M059J (cell line): ENCODE results near the gene H6PD. TPM values are rescaled to one million over a fixed set of nuclear protein-coding genes. Genes with fewer than 3 reads are reported as not detected.

Source experiments
- DNase-seq: peaks from one replicate; pipeline ENCODE4 v3.0.0-alpha.2; 2012; ENCODE audit warnings: low read depth
- total RNA-seq: library from RNA; depleted of rRNA; stranded (reverse); fragments of >200 nt; shearing (Covaris generic); gene quantifications from 2 replicates; pipeline ENCODE4 v1.2.3, GENCODE V29; 2014

The H6PD gene
- total RNA-seq, 1 experiment from 2014 or later, result 15.9 TPM

GRCh38 chr1:9240914-9241820 is 6.6 kb downstream of the H6PD start:
- no peak for DNase-seq

- no peak for DNase-seq
These were observed 7.3 kb downstream of the H6PD start for GRCh38 chr1:9241891-9242290.

DNA sequence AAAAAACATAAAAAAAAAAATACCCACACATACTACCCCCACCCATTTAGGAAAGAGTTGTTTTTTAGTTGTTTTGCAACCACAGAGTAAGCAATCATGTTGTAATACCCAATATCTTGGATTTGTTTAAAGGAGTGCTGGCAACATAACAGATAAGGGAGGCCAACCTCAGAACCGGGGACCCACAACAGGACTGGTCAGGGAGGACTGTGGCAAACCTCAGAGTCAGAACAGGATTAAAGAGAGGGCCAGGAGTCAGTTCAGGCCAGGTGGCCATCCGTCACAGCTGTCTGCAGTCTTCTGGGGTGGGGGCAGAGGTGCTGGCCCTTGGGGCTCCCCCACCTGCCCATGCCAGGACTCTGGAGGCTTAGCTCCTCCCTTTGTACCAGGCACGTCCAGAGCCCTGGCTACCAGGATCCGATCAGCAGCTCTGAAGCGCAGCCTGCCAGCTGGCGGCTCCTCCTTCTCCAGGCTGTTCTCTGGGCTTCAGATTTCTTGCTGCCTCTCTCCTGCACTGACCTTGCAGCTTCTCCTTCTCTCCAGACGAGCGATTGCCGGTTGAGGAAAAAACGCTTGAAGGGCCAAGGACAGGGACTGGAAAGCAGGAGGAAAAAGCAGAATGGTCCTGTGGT is 7.9 kb downstream of the H6PD start:
- no peak for DNase-seq

- no peak for DNase-seq
These were observed 8.6 kb downstream of the H6PD start for GRCh38 chr1:9243066-9243739.

DNA sequence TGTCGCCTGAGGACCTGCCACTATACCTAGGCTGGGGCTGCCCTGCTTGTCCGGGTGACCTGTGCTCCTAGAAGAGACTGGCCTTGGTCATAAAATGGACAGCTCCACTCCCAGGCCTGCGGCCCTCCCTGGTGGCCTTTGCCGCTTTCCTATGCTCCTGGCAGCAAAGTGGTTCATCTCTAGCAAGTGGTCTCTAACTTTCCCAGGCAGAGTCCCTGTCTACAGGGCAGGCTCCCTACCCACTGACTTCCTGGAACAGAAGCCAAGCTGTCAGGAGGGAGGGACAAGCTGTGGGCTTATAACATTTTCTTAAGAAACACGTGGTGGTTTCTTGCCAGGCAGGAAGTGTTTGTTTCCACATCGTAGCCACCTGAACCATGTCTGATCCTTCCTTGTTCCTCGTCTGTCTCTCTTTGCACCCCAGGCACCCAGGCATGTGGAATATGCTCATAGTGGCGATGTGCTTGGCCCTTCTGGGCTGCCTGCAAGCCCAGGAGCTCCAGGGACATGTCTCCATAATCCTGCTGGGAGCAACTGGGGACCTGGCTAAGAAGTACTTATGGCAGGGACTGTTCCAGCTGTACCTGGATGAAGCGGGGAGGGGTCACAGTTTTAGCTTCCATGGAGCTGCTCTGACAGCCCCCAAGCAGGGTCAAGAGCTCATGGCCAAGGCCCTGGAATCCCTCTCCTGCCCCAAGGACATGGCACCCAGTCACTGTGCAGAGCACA is 10.1 kb downstream of the H6PD start:
- DNase-seq, result no peak

GRCh38 chr1:9245230-9245619 is 10.7 kb downstream of the H6PD start:
- no peak for DNase-seq

DNA sequence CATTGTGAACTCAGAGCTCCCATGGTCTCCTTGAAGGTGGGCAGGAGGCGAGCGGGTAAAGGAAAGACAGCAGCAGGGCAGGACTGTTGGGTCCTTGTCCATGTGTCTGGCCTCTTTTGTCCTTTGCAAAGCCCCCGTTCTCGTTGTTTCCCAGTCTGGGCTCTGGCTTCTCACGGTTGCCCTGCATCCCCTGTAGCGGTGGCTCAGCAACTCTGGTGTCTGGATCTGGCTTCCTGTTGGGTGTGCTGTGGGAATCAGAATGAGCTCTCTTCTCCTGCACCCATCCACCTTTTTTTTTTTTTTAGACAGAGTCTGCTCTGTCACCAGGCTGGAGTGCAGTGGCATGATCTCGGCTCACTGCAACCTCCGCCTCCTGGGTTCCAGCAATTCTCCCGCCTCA is 11.1 kb downstream of the H6PD start:
- no peak for DNase-seq

GRCh38 chr1:9246215-9246614 is 11.6 kb downstream of the H6PD start:
- no peak for DNase-seq

GRCh38 chr1:9246841-9247785 is 12.5 kb downstream of the H6PD start:
- DNase-seq, result no peak

GRCh38 chr1:9247894-9248293 is 13.3 kb downstream of the H6PD start:
- DNase-seq, result peak; percentile 35

DNA sequence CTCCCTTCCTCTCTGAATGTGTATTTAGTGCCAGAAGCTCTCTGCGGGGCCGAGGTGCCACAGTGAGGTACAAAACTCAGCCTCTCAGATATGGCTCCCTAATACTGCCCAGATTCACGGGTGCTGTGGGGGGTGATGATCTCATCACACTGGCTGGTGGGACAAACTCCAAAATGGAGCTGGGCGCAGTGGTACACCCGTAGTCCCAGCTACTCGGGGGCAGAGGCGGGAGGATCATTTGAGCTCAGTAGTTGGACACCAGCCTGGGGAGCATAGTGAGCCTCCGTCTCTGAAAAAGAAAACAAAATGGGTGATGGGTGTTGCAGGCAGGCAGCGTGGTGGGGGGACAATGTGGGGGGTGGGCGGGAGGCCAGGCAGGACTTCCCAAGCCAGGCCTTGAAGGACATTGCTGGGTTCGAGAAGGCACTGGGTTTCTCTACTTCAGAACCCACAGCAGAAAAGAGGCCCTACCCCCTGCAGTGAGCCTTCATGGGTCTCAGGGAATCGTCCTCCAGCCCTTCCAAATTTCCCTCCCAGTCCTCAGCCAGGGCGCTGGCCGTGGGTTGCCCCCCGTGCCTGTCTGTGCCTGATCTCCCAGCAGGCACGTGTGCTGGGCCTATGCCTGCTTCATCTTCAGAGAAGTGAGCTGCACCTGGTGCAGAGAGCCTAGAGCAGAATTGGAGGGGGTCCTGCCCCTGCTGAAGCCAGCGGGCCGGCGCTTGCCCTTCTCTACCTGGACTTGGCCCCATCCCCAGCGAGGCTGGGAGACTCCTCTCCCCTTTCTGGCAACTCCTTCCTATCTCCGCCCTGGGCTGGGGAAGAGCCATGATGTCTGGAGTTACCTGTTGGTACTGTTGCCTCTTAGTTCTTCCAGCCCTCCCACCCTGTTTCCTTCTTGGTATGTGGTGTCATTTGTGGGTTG is 14.0 kb downstream of the H6PD start:
- no peak for DNase-seq

DNA sequence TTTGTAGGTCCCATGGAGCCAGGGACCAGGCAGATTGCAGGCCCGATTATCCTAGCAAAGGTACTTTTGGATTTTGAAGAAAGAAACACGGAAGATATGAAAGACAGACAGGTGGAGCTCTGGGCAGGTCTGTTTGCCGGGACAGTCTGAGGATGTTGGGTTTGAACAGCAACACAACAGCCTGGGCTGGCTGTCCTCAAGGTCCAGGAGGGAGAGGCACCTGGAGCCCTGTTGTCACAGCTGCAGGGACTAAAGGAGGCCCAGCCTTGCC is 14.6 kb downstream of the H6PD start:
- DNase-seq, result no peak

- DNase-seq, result no peak
These were observed 15.2 kb downstream of the H6PD start for GRCh38 chr1:9249534-9250410.

DNA sequence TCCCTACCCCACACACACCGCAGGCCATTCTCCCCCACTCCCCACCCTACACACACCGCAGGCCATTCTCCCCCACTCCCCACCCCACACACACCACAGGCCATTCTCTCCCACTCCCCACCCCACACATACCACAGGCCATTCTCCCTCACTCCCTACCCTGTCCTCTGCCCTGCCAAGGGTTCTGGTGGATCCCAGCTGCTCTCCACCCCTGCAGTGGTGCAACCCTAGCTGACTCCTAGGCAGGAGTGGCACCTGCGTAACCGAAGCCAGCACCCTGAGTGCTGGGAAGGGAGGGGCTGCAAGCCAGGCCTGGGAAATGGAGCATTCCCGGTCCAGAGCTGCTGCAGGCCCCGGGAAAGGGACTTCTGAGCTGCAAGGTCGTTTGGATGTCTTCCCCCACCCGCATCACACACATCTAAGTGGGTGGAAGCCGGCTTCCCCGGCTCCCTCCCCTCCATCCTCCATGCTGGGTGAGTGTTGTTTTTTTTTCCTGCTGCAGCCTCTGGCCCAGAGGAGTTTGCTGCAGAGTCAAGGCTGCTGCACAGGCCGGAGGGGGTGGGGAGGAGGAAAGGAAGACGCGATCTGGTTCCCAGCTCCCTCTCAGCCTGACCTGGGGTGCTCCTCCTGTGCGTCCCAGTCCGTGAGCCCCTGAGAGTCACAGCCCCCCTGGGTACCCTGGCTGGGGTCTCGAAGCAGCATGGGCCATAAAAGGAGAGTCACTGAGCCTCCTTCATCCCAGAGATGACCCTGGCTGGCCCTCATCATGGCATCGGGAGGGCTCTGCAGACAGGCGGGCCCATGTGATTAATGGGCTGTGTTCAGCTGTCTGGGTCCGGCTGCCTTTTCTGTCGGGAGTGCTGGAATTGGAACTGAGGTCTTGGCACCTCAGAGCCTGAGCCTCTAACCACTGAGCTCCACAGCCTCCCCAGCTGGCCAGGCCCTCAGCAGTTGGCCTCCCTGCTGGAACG is 16.1 kb downstream of the H6PD start:
- DNase-seq, result no peak

DNA sequence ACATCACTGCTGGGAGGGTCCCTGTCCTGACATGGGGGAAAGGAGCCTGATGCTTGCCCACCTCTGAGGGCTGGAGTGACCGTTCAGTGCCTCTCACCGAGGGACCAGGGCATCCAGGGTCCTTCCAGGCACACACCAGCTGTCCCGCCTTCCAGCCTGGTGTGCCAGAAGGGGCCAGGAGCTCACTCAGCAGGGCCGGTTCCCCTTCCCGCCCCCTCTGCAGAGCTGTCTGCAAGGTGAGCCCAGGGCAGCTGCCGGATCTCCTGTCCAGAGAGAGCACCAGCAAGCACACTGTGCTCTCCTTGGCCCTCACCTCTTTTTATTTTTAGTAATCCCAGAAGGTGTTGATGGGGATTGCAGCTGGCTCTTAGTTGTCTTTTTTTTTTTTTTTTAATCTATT is 16.9 kb downstream of the H6PD start:
- no peak for DNase-seq

GRCh38 chr1:9253004-9253403 is 18.4 kb downstream of the H6PD start:
- DNase-seq, result no peak

DNA sequence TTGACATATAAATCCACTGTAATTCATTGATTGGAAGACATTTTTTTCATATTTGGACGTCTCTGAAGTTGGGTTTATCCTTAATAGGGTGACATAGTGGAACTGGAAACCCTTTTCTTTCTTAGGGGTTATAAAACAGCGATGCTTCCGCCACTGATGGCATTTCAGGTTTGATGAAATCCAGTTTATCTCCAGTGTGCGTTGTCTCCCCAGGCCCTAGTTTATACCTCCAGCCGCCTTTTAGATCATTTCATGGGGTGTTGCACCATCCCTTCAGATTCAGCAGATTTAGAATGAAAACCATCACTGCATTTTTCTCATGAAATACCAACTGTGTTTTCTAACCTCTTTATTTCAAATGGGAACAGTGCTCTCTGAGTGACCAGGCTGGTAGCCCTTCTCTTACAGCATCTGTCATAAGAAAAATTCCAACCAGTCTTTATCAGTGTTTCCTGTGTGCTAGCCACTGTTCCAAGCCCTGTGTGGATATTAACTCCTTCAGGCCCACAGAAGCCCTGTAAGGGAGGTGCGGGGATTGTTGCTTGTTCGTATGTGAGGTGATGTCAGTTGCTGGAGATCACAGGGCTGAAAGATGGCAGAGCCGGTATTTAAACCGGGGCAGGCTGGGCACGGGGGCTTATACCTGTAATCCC is 19.0 kb downstream of the H6PD start:
- no peak for DNase-seq
